ENCODE results near the gene USP11. TPM values are rescaled to one million over a fixed set of nuclear protein-coding genes. Genes with fewer than 3 reads are reported as not detected.

Gene USP11
- total and polyA plus RNA-seq, 11 donors, result 17.9 to 68.9 (median 42.9) TPM

GRCh38 chrX:47209508-47210238 is 23.1 kb upstream of the USP11 start:
- ATAC-seq (peak; percentile 68 to 86 (median 76)), DNase-seq (peak in 4 of 5 donors; percentile 32 to 58 (median 52))
- no peaks in the 10 kb centered on the region for H3K9me3 ChIP-seq

GRCh38 chrX:47210661-47211425 is 22.0 kb upstream of the USP11 start:
- DNase-seq (no peak), ATAC-seq (no peak)
- intact Hi-C loops (cut with DNase I), result no loop called here
- WGBS, 4 donors, result 90 to 95% (median 92%) methylated on average over 13 to 15 of the region's 15 CpGs
- Histone ChIP-seq H3K9me3 (no peaks in the 10 kb centered on the region), H3K36me3 (peaks cover 0 to 100% (median 97%) of the 10 kb centered on the region in 9 donors), H3K27ac (no peak overlapping the region), H3K27me3 (no peaks in the 10 kb centered on the region), H3K4me3 (no peak overlapping the region), H3K4me1 (peaks cover 0 to 4% (median 0%) of the 10 kb centered on the region in 12 donors)
- no peak for TF ChIP-seq POLR2A (IDR thresholded peaks at IDR 0.05)
- TF ChIP-seq CTCF (IDR thresholded peaks at IDR 0.05), result no peak

More at GRCh38 chrX:47209508-47210238, 23.1 kb upstream of the USP11 start:
- intact Hi-C loops (cut with DNase I), result no loop called here
- Histone ChIP-seq H3K36me3 (peaks cover 0 to 100% (median 97%) of the 10 kb centered on the region in 9 donors), H3K4me1 (peaks cover 0 to 4% (median 0%) of the 10 kb centered on the region in 12 donors), H3K27ac (peak overlapping the region in 7 of 12 donors; percentile 9 to 68 (median 34)), H3K4me3 (no peak overlapping the region), H3K27me3 (no peaks in the 10 kb centered on the region)
- TF ChIP-seq POLR2A (IDR thresholded peaks at IDR 0.05) (no peak), CTCF (IDR thresholded peaks at IDR 0.05) (no peak)
- 70 to 89% (median 77%) methylated on average over 14 to 16 of the region's 16 CpGs for WGBS, 4 donors

GRCh38 chrX:47212381-47213293 is 20.2 kb upstream of the USP11 start:
- Histone ChIP-seq H3K27ac (no peak overlapping the region), H3K9me3 (no peaks in the 10 kb centered on the region), H3K27me3 (no peaks in the 10 kb centered on the region), H3K36me3 (peaks cover 0 to 93% (median 85%) of the 10 kb centered on the region in 9 donors), H3K4me3 (no peak overlapping the region), H3K4me1 (peaks cover 0 to 13% (median 8%) of the 10 kb centered on the region in 12 donors)
- no peak for TF ChIP-seq POLR2A (IDR thresholded peaks at IDR 0.05)
- no peak for TF ChIP-seq CTCF (IDR thresholded peaks at IDR 0.05)
- 90 to 94% (median 91%) methylated on average over 12 of the region's 12 CpGs for WGBS, 4 donors
- intact Hi-C loops (cut with DNase I), result no loop called here
- no peak for DNase-seq
- ATAC-seq, result no peak
